H9 (cell line): ENCODE measurements around the gene GAL3ST3. TPM values are rescaled to one million over a fixed set of nuclear protein-coding genes. Genes with fewer than 3 reads are reported as not detected.

Experiments
- DNase-seq: peaks from one replicate; pipeline ENCODE4 v3.0.0-alpha.2; 2017
- H2AFZ ChIP-seq: one replicate; pipeline ENCODE4 v1.6.1; 2013; ENCODE audit warnings: mild to moderate bottlenecking, low read length, control low read depth, moderate library complexity
- H2AK5ac ChIP-seq: 2 replicates; pipeline ENCODE4 v1.6.1; 2013; ENCODE audit warnings: low read length, control low read depth, mixed read lengths; ENCODE audit not compliant: insufficient read length
- H2BK120ac ChIP-seq: one replicate; pipeline ENCODE4 v1.6.1; 2013; ENCODE audit warnings: low read depth, mild to moderate bottlenecking, low read length, control low read depth, inconsistent platforms; ENCODE audit not compliant: poor library complexity, severe bottlenecking
- H2BK12ac ChIP-seq: 2 replicates; pipeline ENCODE4 v1.6.1; 2013; ENCODE audit warnings: low read length, control low read depth, mixed read lengths, low read depth; ENCODE audit not compliant: insufficient read length
- H2BK15ac ChIP-seq: 2 replicates; pipeline ENCODE4 v1.6.1; 2013; ENCODE audit warnings: low read depth, low read length, control low read depth
- H2BK20ac ChIP-seq: one replicate; pipeline ENCODE4 v1.6.1; 2013; ENCODE audit warnings: low read depth, mild to moderate bottlenecking, low read length, control low read depth, inconsistent platforms; ENCODE audit not compliant: poor library complexity, severe bottlenecking
- H2BK5ac ChIP-seq: 2 replicates; pipeline ENCODE4 v1.6.1; 2013; ENCODE audit warnings: low read length, control low read depth, mixed read lengths; ENCODE audit not compliant: insufficient read length
- H3K14ac ChIP-seq: 2 replicates; pipeline ENCODE4 v1.6.1; 2013; ENCODE audit warnings: low read length, control low read depth; ENCODE audit not compliant: insufficient read depth
- H3K18ac ChIP-seq: 2 replicates; pipeline ENCODE4 v1.6.1; 2013; ENCODE audit warnings: low read depth, mild to moderate bottlenecking, mixed read lengths, low read length, control low read depth; ENCODE audit not compliant: insufficient read length
- H3K23ac ChIP-seq: 2 replicates; pipeline ENCODE4 v1.6.1; 2013; ENCODE audit warnings: low read length, control low read depth, mixed read lengths, low read depth; ENCODE audit not compliant: insufficient read length
- H3K23me2 ChIP-seq: 2 replicates; pipeline ENCODE4 v1.6.1; 2013; ENCODE audit warnings: low read depth, mild to moderate bottlenecking, mixed read lengths, low read length, control low read depth; ENCODE audit not compliant: insufficient read length, poor library complexity, severe bottlenecking
- H3K27ac ChIP-seq: 2 replicates; pipeline ENCODE4 v1.5.1; 2013; ENCODE audit warnings: low read length, control low read depth, mixed read lengths, low read depth; ENCODE audit not compliant: insufficient read length
- H3K27me3 ChIP-seq: 2 replicates; pipeline ENCODE4 v1.6.1; 2013; ENCODE audit warnings: low read length, control low read depth, inconsistent platforms; ENCODE audit not compliant: insufficient read depth
- H3K4ac ChIP-seq: 2 replicates; pipeline ENCODE4 v1.6.1; 2013; ENCODE audit warnings: low read depth, mild to moderate bottlenecking, control low read depth, inconsistent platforms, low read length, moderate library complexity
- H3K4me1 ChIP-seq: 2 replicates; pipeline ENCODE4 v1.6.1; 2013; ENCODE audit warnings: low read length, control low read depth, inconsistent platforms; ENCODE audit not compliant: insufficient read depth
- H3K4me2 ChIP-seq: 2 replicates; pipeline ENCODE4 v1.6.1; 2013; ENCODE audit warnings: low read length, control low read depth, mixed read lengths; ENCODE audit not compliant: insufficient read length, insufficient read depth
- H3K56ac ChIP-seq: 2 replicates; pipeline ENCODE4 v1.6.1; 2013; ENCODE audit warnings: low read depth, mild to moderate bottlenecking, mixed read lengths, low read length, control low read depth; ENCODE audit not compliant: insufficient read length
- H3K79me1 ChIP-seq: 2 replicates; pipeline ENCODE4 v1.6.1; 2013; ENCODE audit warnings: low read depth, mild to moderate bottlenecking, moderate library complexity, low read length, control low read depth, inconsistent platforms; ENCODE audit not compliant: insufficient read depth, poor library complexity, severe bottlenecking
- H3K79me2 ChIP-seq: 2 replicates; pipeline ENCODE4 v1.6.1; 2013; ENCODE audit warnings: low read length, control low read depth, inconsistent platforms; ENCODE audit not compliant: insufficient read depth
- H3K9ac ChIP-seq: 2 replicates; pipeline ENCODE4 v1.6.1; 2013; ENCODE audit warnings: low read length, control low read depth, mixed read lengths; ENCODE audit not compliant: insufficient read length; ENCODE audit errors: extremely low read depth
- H3K9me3 ChIP-seq: one replicate; pipeline ENCODE4 v1.6.1; 2013; ENCODE audit warnings: low read depth, low read length, inconsistent platforms; ENCODE audit not compliant: control insufficient read depth
- H3T11ph ChIP-seq: one replicate; pipeline ENCODE4 v1.6.1; 2013; ENCODE audit warnings: mild to moderate bottlenecking, low read length, control low read depth, inconsistent platforms
- H4K20me1 ChIP-seq: one replicate; pipeline ENCODE4 v1.6.1; 2013; ENCODE audit not compliant: control insufficient read depth, insufficient read length, insufficient read depth
- H4K5ac ChIP-seq: 2 replicates; pipeline ENCODE4 v1.6.1; 2013; ENCODE audit warnings: low read depth, mild to moderate bottlenecking, mixed read lengths, low read length, control low read depth; ENCODE audit not compliant: insufficient read length
- H4K8ac ChIP-seq: replicated peaks from 2 replicates; pipeline ENCODE4 v1.6.1; 2013; ENCODE audit warnings: low read length, control low read depth, mixed read lengths, low read depth; ENCODE audit not compliant: insufficient read length
- H4K91ac ChIP-seq: 2 replicates; pipeline ENCODE4 v1.6.1; 2013; ENCODE audit warnings: low read depth, mild to moderate bottlenecking, moderate library complexity, mixed read lengths, low read length, control low read depth; ENCODE audit not compliant: insufficient read length
- H3K27ac Mint-ChIP-seq, 3 experiments: 2 replicates in 2 of 3; 3 replicates in 1 of 3; pipeline ENCODE4 v1.8.0; 2020 to 2021; ENCODE audit warnings: mixed read lengths in 3 of 3, mild to moderate bottlenecking in 1 of 3, moderate library complexity in 1 of 3
- H3K27me3 Mint-ChIP-seq: 2 replicates; pipeline ENCODE4 v1.8.0; 2021; ENCODE audit warnings: low read depth, mild to moderate bottlenecking, moderate library complexity, mixed read lengths
- H3K36me3 Mint-ChIP-seq, 3 experiments: 2 replicates in 2 of 3; 3 replicates in 1 of 3; pipeline ENCODE4 v1.8.0; 2020 to 2021; ENCODE audit warnings: low read depth in 3 of 3, mixed read lengths in 3 of 3; ENCODE audit not compliant: insufficient read depth in 1 of 3
- H3K4me1 Mint-ChIP-seq, 2 experiments: 2 replicates each; pipeline ENCODE4 v1.8.0; 2020; ENCODE audit warnings: mixed read lengths in 2 of 2
- H3K4me3 Mint-ChIP-seq, 2 experiments: 2 replicates in 1 of 2; 3 replicates in 1 of 2; pipeline ENCODE4 v1.8.0; 2020 to 2021; ENCODE audit warnings: mild to moderate bottlenecking in 2 of 2, mixed read lengths in 2 of 2, moderate library complexity in 1 of 2
- H3K9me3 Mint-ChIP-seq, 2 experiments: 2 replicates in 1 of 2; 3 replicates in 1 of 2; pipeline ENCODE4 v1.8.0; 2020; ENCODE audit warnings: mild to moderate bottlenecking in 2 of 2, mixed read lengths in 2 of 2, moderate library complexity in 1 of 2
- CTCF ChIP-seq: fragments of 200-600 bp; sonication (generic); conservative IDR thresholded peaks from 3 replicates; pipeline ENCODE4 v1.8.0; 2021; ENCODE audit warnings: antibody characterized with exemption, mild to moderate bottlenecking
- WGBS: extraction: QIAGEN DNeasy Blood & Tissue Kit; methylation state at CpG from one replicate; pipeline ENCODE4 v1.1.7; 2013; ENCODE audit warnings: missing lambda C conversion rate, low lambda C conversion rate, mixed read lengths; ENCODE audit not compliant: insufficient read length; ENCODE audit errors: extremely low coverage; 5-methylcytosine and 5-hydroxymethylcytosine counted together
- total RNA-seq: library from RNA; stranded (reverse); gene quantifications from 2 replicates; pipeline ENCODE4 v1.2.1, GENCODE V29; 2021

Gene GAL3ST3
- total RNA-seq, 1 experiment from 2014 or later, result 17.2 TPM

- H4K5ac ChIP-seq, result no peak overlapping the region
- H2BK15ac ChIP-seq, result no peak overlapping the region
- no peak overlapping the region for H3K4me3 Mint-ChIP-seq
- H4K91ac ChIP-seq, result no peak overlapping the region
- H2BK12ac ChIP-seq, result no peak overlapping the region
- no peak overlapping the region for H2AK5ac ChIP-seq
- H3K4ac ChIP-seq, result no peak overlapping the region
- H3K27ac Mint-ChIP-seq, result no peak overlapping the region; a peak in 1 of 7 replicates
- H2AFZ ChIP-seq, result no peak overlapping the region
- no peak overlapping the region for H3K18ac ChIP-seq
- H2BK5ac ChIP-seq, result no peak overlapping the region
- no peak overlapping the region for H3T11ph ChIP-seq
- no peak overlapping the region for H3K23ac ChIP-seq
- H3K9ac ChIP-seq, result no peak overlapping the region
- no peak overlapping the region for H2BK120ac ChIP-seq
- no peaks in the 10 kb centered on the region for H3K79me2 ChIP-seq
- no peaks in the 10 kb centered on the region for H3K79me1 ChIP-seq
- peaks cover 3% of the 10 kb centered on the region for H3K23me2 ChIP-seq
- no peaks in the 10 kb centered on the region; a peak in 1 of 7 replicates for H3K36me3 Mint-ChIP-seq
- H3K9me3 ChIP-seq, result no peaks in the 10 kb centered on the region
- WGBS, result no CpG with 5 or more reads among the region's 25 CpGs
- no peak for TF ChIP-seq CTCF
- peaks cover 0 to 3% of the 10 kb centered on the region in 2 experiments; a peak in 3 of 4 replicates for H3K4me1 Mint-ChIP-seq
- no peak overlapping the region for H4K8ac ChIP-seq
- H3K27me3 Mint-ChIP-seq, result peaks cover 38% of the 10 kb centered on the region
- H3K4me2 ChIP-seq, result no peak overlapping the region
- no peaks in the 10 kb centered on the region; the same call in 1 of the 2 replicates for H3K27me3 ChIP-seq
- no peak overlapping the region for H3K27ac ChIP-seq
- no peaks in the 10 kb centered on the region for H3K4me1 ChIP-seq
- DNase-seq, result no peak
- H3K14ac ChIP-seq, result no peak overlapping the region
- no peaks in the 10 kb centered on the region; a peak in 1 of 5 replicates for H3K9me3 Mint-ChIP-seq
- H2BK20ac ChIP-seq, result no peak overlapping the region
- no peaks in the 10 kb centered on the region for H4K20me1 ChIP-seq
- no peak overlapping the region for H3K56ac ChIP-seq
These were observed 28.2 kb downstream of the GAL3ST3 start for GRCh38 chr11:66020618-66021357.
